Endothelial cell of umbilical vein (primary cell): Measurements from ENCODE around the gene FNBP1. TPM values are rescaled to one million over a fixed set of nuclear protein-coding genes. Genes with fewer than 3 reads are reported as not detected.

ENCODE experiments used
- BruUV-seq: library from RNA; stranded (reverse); fragments of 400-500 nt; replicated peaks from 2 replicates; lab custom pipeline; 2021; lab: Mats Ljungman, UMichigan
- CTCF ChIA-PET: fragments of 300-600, 350-600 bp; sonication (Branson Sonifier 250); formaldehyde crosslinking; loops from one replicate; lab custom pipeline; 2021; ENCODE audit warnings: antibody characterized with exemption, inconsistent platforms; lab: Charles Lee
- POLR2A ChIA-PET: fragments of 300-600, 350-600 bp; sonication (Branson Sonifier 250); formaldehyde crosslinking; loops from one replicate; lab custom pipeline; 2021; ENCODE audit warnings: antibody characterized with exemption, inconsistent platforms; lab: Charles Lee
- DNase-seq: peaks from one replicate; pipeline ENCODE4 v3.0.0-alpha.2; 2011; ENCODE audit warnings: low read depth, low spot score
- FAIRE-seq: peaks from 2 replicates; lab custom pipeline; 2011; peaks lifted over from hg19 to GRCh38; lab: Jason Lieb, UNC
- H2AFZ ChIP-seq: 2 replicates; pipeline ENCODE4 v1.6.0; 2012; ENCODE audit warnings: low read depth, low read length, control low read depth, inconsistent platforms
- H3K27ac ChIP-seq: 2 replicates; pipeline ENCODE4 v1.5.1; 2011; ENCODE audit warnings: low read depth, mild to moderate bottlenecking, control low read depth, low read length, moderate library complexity; ENCODE audit not compliant: insufficient read depth
- H3K27me3 ChIP-seq, 2 experiments: 2 replicates each; pipeline versions ENCODE4 v1.6.0 to v1.6.1; 2011; ENCODE audit warnings: low read length in 2 of 2, mixed read lengths in 1 of 2; ENCODE audit not compliant: control insufficient read depth in 2 of 2, insufficient read depth in 2 of 2
- H3K36me3 ChIP-seq, 2 experiments: 2 replicates in 1 of 2; 3 replicates in 1 of 2; pipeline ENCODE4 v1.5.1; 2011; ENCODE audit warnings: low read length in 2 of 2, mild to moderate bottlenecking in 1 of 2, moderate library complexity in 1 of 2; ENCODE audit not compliant: control insufficient read depth in 2 of 2, insufficient read depth in 2 of 2; ENCODE audit errors: extremely low read depth in 1 of 2
- H3K4me1 ChIP-seq: 3 replicates; pipeline ENCODE4 v1.5.1; 2011; ENCODE audit warnings: mild to moderate bottlenecking, low read length; ENCODE audit not compliant: control insufficient read depth, insufficient read depth; ENCODE audit errors: extremely low read depth
- H3K4me2 ChIP-seq: 2 replicates; pipeline ENCODE4 v1.6.1; 2011; ENCODE audit warnings: low read length, control low read depth, mixed read lengths; ENCODE audit not compliant: insufficient read depth
- H3K4me3 ChIP-seq, 3 experiments: fragments of 200-600 bp in 1 of 3; sonication (generic), shearing (Covaris generic) in 1 of 3; replicated peaks in 1 of 3; 2 replicates each; pipeline ENCODE4 v1.5.1; 2011 to 2016; ENCODE audit warnings: control low read depth in 3 of 3, low read length in 3 of 3, mild to moderate bottlenecking in 2 of 3, inconsistent platforms in 1 of 3, low read depth in 1 of 3, moderate library complexity in 1 of 3; ENCODE audit not compliant: insufficient read depth in 1 of 3
- H3K79me2 ChIP-seq: 2 replicates; pipeline ENCODE4 v1.6.0; 2012; ENCODE audit warnings: low read length, inconsistent platforms; ENCODE audit not compliant: control insufficient read depth, insufficient read depth
- H3K9ac ChIP-seq: replicated peaks from 2 replicates; pipeline ENCODE3; 2011; ENCODE audit warnings: low read length, control low read depth; ENCODE audit not compliant: insufficient read depth; ENCODE audit errors: extremely low read depth
- H3K9me1 ChIP-seq: replicated peaks from 3 replicates; pipeline ENCODE4 v1.6.0; 2011; ENCODE audit warnings: mild to moderate bottlenecking, low read length; ENCODE audit not compliant: control insufficient read depth, insufficient read depth; ENCODE audit errors: extremely low read depth
- H3K9me3 ChIP-seq: replicated peaks from 2 replicates; pipeline ENCODE4 v1.5.1; 2012; ENCODE audit warnings: low read length, inconsistent platforms; ENCODE audit not compliant: control insufficient read depth, insufficient read depth
- H4K20me1 ChIP-seq: replicated peaks from 2 replicates; pipeline ENCODE3; 2011; ENCODE audit warnings: mild to moderate bottlenecking, low read length; ENCODE audit not compliant: control insufficient read depth, insufficient read depth; ENCODE audit errors: extremely low read depth
- CTCF ChIP-seq, 2 donors: IDR thresholded peaks; 1 replicate in 1 of 2; 2 replicates in 1 of 2; pipeline ENCODE4 v1.5.1; 2011; ENCODE audit warnings: low read length in 2 of 2, mild to moderate bottlenecking in 2 of 2, moderate library complexity in 2 of 2, control low read depth in 1 of 2, inconsistent platforms in 1 of 2, low read depth in 1 of 2; ENCODE audit not compliant: insufficient read depth in 1 of 2; ENCODE audit errors: extremely low read depth in 1 of 2
- EZH2 ChIP-seq: IDR thresholded peaks from 2 replicates; pipeline ENCODE4 v1.6.1; 2012; ENCODE audit warnings: borderline replicate concordance, low read depth, mild to moderate bottlenecking, moderate library complexity, low read length, inconsistent platforms; ENCODE audit not compliant: severe bottlenecking
- FOS ChIP-seq: IDR thresholded peaks from 2 replicates; pipeline ENCODE4 v1.6.1; 2011; ENCODE audit warnings: mild to moderate bottlenecking, low read length, moderate library complexity, borderline replicate concordance; ENCODE audit not compliant: insufficient read depth
- GATA2 ChIP-seq: IDR thresholded peaks from 2 replicates; pipeline ENCODE4 v1.7.0; 2011; ENCODE audit warnings: low read depth, mild to moderate bottlenecking, moderate library complexity, mixed read lengths, low read length; ENCODE audit not compliant: insufficient read length, insufficient read depth
- JUN ChIP-seq: IDR thresholded peaks from 2 replicates; pipeline ENCODE4 v1.6.1; 2011; ENCODE audit warnings: borderline replicate concordance, low read depth; ENCODE audit not compliant: insufficient read length, insufficient read depth
- MAX ChIP-seq: IDR thresholded peaks from 2 replicates; pipeline ENCODE4 v1.6.1; 2011; ENCODE audit not compliant: insufficient read depth, insufficient read length
- MYC ChIP-seq: IDR thresholded peaks from one replicate; pipeline ENCODE4 v1.6.1; 2011; ENCODE audit warnings: mild to moderate bottlenecking, low read depth, low read length
- POLR2AphosphoS5 ChIP-seq: IDR thresholded peaks from 2 replicates; pipeline ENCODE4 v1.6.1; 2012; ENCODE audit warnings: low read depth, mild to moderate bottlenecking, control low read depth, low read length, moderate library complexity; ENCODE audit not compliant: insufficient read depth
- dilution Hi-C: fragments of 300-500 bp; cut with MboI; formaldehyde crosslinking; loops from one replicate; pipeline ENCODE4 v1.15.0; 2019; ENCODE audit warnings: low sequenced_read_pairs; ENCODE audit not compliant: extremely low pct_ligation_motif_present
- intact Hi-C: fragments of 100-400 bp; cut with micrococcal nuclease; formaldehyde crosslinking; loops from one replicate; pipeline ENCODE4 v1.10.0; 2022
- polyA plus RNA-seq, 4 experiments: library from polyadenylated mRNA; depleted of rRNA in 3 of 4; stranded (reverse) in 3 of 4; unstranded in 1 of 4; fragments of >200 nt; gene quantifications; 2 replicates each; pipeline versions ENCODE4 v1.2.1 to v1.2.3, GENCODE V29; 2011 to 2012; ENCODE audit warnings: missing spikeins in 1 of 4
- total RNA-seq: library from RNA; stranded (reverse); gene quantifications from 2 replicates; pipeline ENCODE4 v1.2.3, GENCODE V29; 2021

Gene FNBP1
- total and polyA plus RNA-seq, 2 donors (not counting 3 experiments of a cell fraction or from before 2014, with no cell fraction given) = 10.9 to 43.9 TPM

GRCh38 chr9:130003943-130004552 lies 38.9 kb downstream of the FNBP1 start:
- no peak overlapping the region for H3K27ac ChIP-seq
- no peak overlapping the region for H3K4me3 ChIP-seq
- no peaks in the 10 kb centered on the region for H3K9me3 ChIP-seq
- intact Hi-C loops = no loop called here
- H3K4me2 ChIP-seq = no peak overlapping the region
- H4K20me1 ChIP-seq = no peaks in the 10 kb centered on the region
- no peaks in the 10 kb centered on the region for H3K79me2 ChIP-seq
- no peaks in the 10 kb centered on the region for H3K36me3 ChIP-seq
- TF ChIP-seq EZH2 = no peak
- no peak for TF ChIP-seq FOS
- TF ChIP-seq CTCF (IDR thresholded peaks at IDR 0.05; ENCODE audit: extremely low read depth in 1 of 2, insufficient read depth in 1 of 2, low read depth in 1 of 2, low read length in 2 of 2) = no peak
- TF ChIP-seq JUN = no peak
- no peak for TF ChIP-seq MAX
- no peak for TF ChIP-seq GATA2
- TF ChIP-seq MYC = no peak
- no peak for TF ChIP-seq POLR2AphosphoS5
- H3K27me3 ChIP-seq = no peaks in the 10 kb centered on the region
- no peak overlapping the region for H3K9ac ChIP-seq
- no peaks in the 10 kb centered on the region for H3K9me1 ChIP-seq
- ChIA-PET POLR2A (no interaction called here), CTCF (interaction anchor here (1.1 kb wide), 1 partner anchor 8 kb away, joined by 3 read pairs; no protein-coding TSS in a partner anchor)
- no peak overlapping the region for H2AFZ ChIP-seq
- DNase-seq (no peak), FAIRE-seq (no peak)
- no TSS peak for BruUV-seq
- no peaks in the 10 kb centered on the region for H3K4me1 ChIP-seq
- dilution Hi-C loops = no loop called here
